SU-DHL-6 (cell line): ENCODE data around the gene TCF12.

Experiments used
- H2AFZ ChIP-seq: fragments of 200-600 bp; sonication (generic); 2 replicates; pipeline ENCODE4 v1.6.1; 2014; ENCODE audit warnings: low read depth, mild to moderate bottlenecking, moderate library complexity, mixed read lengths, antibody characterized with exemption, low read length; ENCODE audit not compliant: severe bottlenecking
- H3F3A ChIP-seq: fragments of 200-600 bp; shearing (Covaris generic); 2 replicates; pipeline ENCODE4 v1.6.0; 2016; ENCODE audit warnings: antibody characterized with exemption, mild to moderate bottlenecking; ENCODE audit not compliant: insufficient read depth
- H3K27ac ChIP-seq: fragments of 200-600 bp; sonication (generic); 2 replicates; pipeline ENCODE4 v1.5.1; 2016; ENCODE audit warnings: low read depth, mild to moderate bottlenecking, low read length, moderate library complexity, mixed read lengths
- H3K27me3 ChIP-seq: fragments of 200-600 bp; sonication (generic), shearing (Covaris generic); 2 replicates; pipeline ENCODE4 v1.6.0; 2014; ENCODE audit warnings: mild to moderate bottlenecking, low read length
- H3K36me3 ChIP-seq: fragments of 200-600 bp; sonication (generic); 2 replicates; pipeline ENCODE4 v1.6.1; 2014; ENCODE audit warnings: mild to moderate bottlenecking, low read length, mixed read lengths
- H3K4me2 ChIP-seq: fragments of 300-600, 200-600 bp; shearing (Covaris generic), sonication (generic); 2 replicates; pipeline ENCODE4 v1.6.0; 2014; ENCODE audit warnings: low read length, low read depth, mild to moderate bottlenecking; ENCODE audit not compliant: poor library complexity, severe bottlenecking
- H3K4me3 ChIP-seq: fragments of 200-600 bp; sonication (generic); 2 replicates; pipeline ENCODE4 v1.5.1; 2014; ENCODE audit warnings: antibody characterized with exemption, low read length, mild to moderate bottlenecking, mixed read lengths; ENCODE audit not compliant: insufficient read depth, poor library complexity, severe bottlenecking
- H3K79me2 ChIP-seq: fragments of 200-600 bp; sonication (generic); 2 replicates; pipeline ENCODE4 v1.6.1; 2014; ENCODE audit warnings: mild to moderate bottlenecking, low read length, moderate library complexity; ENCODE audit not compliant: insufficient read depth
- H3K9ac ChIP-seq: fragments of 200-600 bp; sonication (generic); 2 replicates; pipeline ENCODE4 v1.7.0; 2014; ENCODE audit warnings: mild to moderate bottlenecking, low read length
- H3K9me2 ChIP-seq: fragments of 200-600 bp; sonication (generic); replicated peaks from 2 replicates; pipeline ENCODE4 v1.6.1; 2014; ENCODE audit warnings: low read length; ENCODE audit not compliant: insufficient read depth
- H3K9me3 ChIP-seq: fragments of 200-600 bp; sonication (generic); 2 replicates; pipeline ENCODE4 v1.6.1; 2014; ENCODE audit warnings: low read length, mixed read lengths; ENCODE audit not compliant: insufficient read depth
- H4K20me1 ChIP-seq: fragments of 200-600 bp; sonication (generic); 2 replicates; pipeline ENCODE4 v1.6.1; 2014; ENCODE audit warnings: low read depth, mild to moderate bottlenecking, antibody characterized with exemption, low read length, moderate library complexity, mixed read lengths
- CTCF ChIP-seq: fragments of 200-600 bp; sonication (generic); IDR thresholded peaks from one replicate; pipeline ENCODE4 v1.5.1; 2017; ENCODE audit warnings: antibody characterized with exemption, mild to moderate bottlenecking, low read length, moderate library complexity; ENCODE audit not compliant: insufficient read depth, poor library complexity, severe bottlenecking
- EZH2phosphoT487 ChIP-seq: fragments of 200-600 bp; sonication (generic), shearing (Covaris generic); conservative IDR thresholded peaks from 2 replicates; pipeline ENCODE4 v1.6.1; 2018; ENCODE audit warnings: mild to moderate bottlenecking, antibody characterized with exemption, low read length, moderate library complexity, mixed read lengths

TCF12 gene

GRCh38 chr15:56920367-56920627, 1.9 kb downstream of the TCF12 start:
- peak overlapping the region; percentile 94 for H3K9ac ChIP-seq
- H3K36me3 ChIP-seq = peaks cover 34% of the 10 kb centered on the region
- H3K4me3 ChIP-seq = peak overlapping the region; percentile 78
- TF ChIP-seq EZH2phosphoT487 = no peak
- TF ChIP-seq CTCF = no peak
- H4K20me1 ChIP-seq = no peaks in the 10 kb centered on the region
- peak overlapping the region; percentile 88 for H2AFZ ChIP-seq
- no peaks in the 10 kb centered on the region for H3K9me2 ChIP-seq
- peaks cover 31% of the 10 kb centered on the region for H3K79me2 ChIP-seq
- 0 out of 2 replicates have a peak, but pooled peaks cover 5% of the 10 kb centered on the region for H3F3A ChIP-seq
- H3K4me2 ChIP-seq = peak overlapping the region; percentile 63
- H3K27ac ChIP-seq = no peak overlapping the region
- no peaks in the 10 kb centered on the region for H3K27me3 ChIP-seq
- H3K9me3 ChIP-seq = no peaks in the 10 kb centered on the region

GRCh38 chr15:56923174-56923591, 4.7 kb downstream of the TCF12 start:
- Histone ChIP-seq H3K27me3 (no peaks in the 10 kb centered on the region), H3K4me3 (no peak overlapping the region), H2AFZ (no peak overlapping the region), H3F3A (no peaks in the 10 kb centered on the region), H3K4me2 (no peak overlapping the region), H3K9me2 (no peaks in the 10 kb centered on the region), H4K20me1 (0 out of 2 replicates have a peak, but pooled peaks cover 7% of the 10 kb centered on the region), H3K9me3 (no peaks in the 10 kb centered on the region), H3K27ac (no peak overlapping the region), H3K79me2 (peaks cover 54% of the 10 kb centered on the region), H3K36me3 (peaks cover 42% of the 10 kb centered on the region), H3K9ac (no peak overlapping the region)
- TF ChIP-seq CTCF (no peak), EZH2phosphoT487 (no peak)

- 0 out of 2 replicates have a peak, but pooled peaks cover 7% of the 10 kb centered on the region for H4K20me1 ChIP-seq
- H2AFZ ChIP-seq = no peak overlapping the region
- H3K9me2 ChIP-seq = no peaks in the 10 kb centered on the region
- peaks cover 49% of the 10 kb centered on the region for H3K79me2 ChIP-seq
- H3K4me3 ChIP-seq = no peak overlapping the region
- peaks cover 31% of the 10 kb centered on the region; the same call in 1 of the 2 replicates for H3K36me3 ChIP-seq
- TF ChIP-seq CTCF (no peak), EZH2phosphoT487 (no peak)
- no peak overlapping the region for H3K4me2 ChIP-seq
- H3K27ac ChIP-seq = no peak overlapping the region
- no peaks in the 10 kb centered on the region for H3K9me3 ChIP-seq
- H3K9ac ChIP-seq = no peak overlapping the region
- H3F3A ChIP-seq = no peaks in the 10 kb centered on the region
- H3K27me3 ChIP-seq = no peaks in the 10 kb centered on the region
Measured at GRCh38 chr15:56927816-56928215, 9.4 kb downstream of the TCF12 start.
